Liver (tissue), 9 donors: ENCODE data around the gene LMTK3. TPM values are rescaled to one million over a fixed set of nuclear protein-coding genes. Genes with fewer than 3 reads are reported as not detected.
A peak's percentile ranks its signal among the peaks of the same experiment; 100 is the strongest.

Experiments used
- DNase-seq: peaks from one replicate; pipeline ENCODE4 v3.0.0-alpha.2; 2017; ENCODE audit warnings: low spot score
- H3K27ac ChIP-seq, 2 donors: one replicate each; pipeline ENCODE4 v1.7.0; 2013; ENCODE audit warnings: inconsistent platforms in 2 of 2, low read length in 2 of 2, control low read depth in 1 of 2, low read depth in 1 of 2, mild to moderate bottlenecking in 1 of 2
- H3K27me3 ChIP-seq, 4 donors: one replicate each; pipeline versions ENCODE4 v1.6.1 to v1.7.0; 2013; ENCODE audit warnings: low read length in 3 of 4, inconsistent platforms in 1 of 4, mild to moderate bottlenecking in 1 of 4, moderate library complexity in 1 of 4; ENCODE audit not compliant: control insufficient read depth in 4 of 4, insufficient read depth in 4 of 4
- H3K36me3 ChIP-seq, 4 donors: one replicate each; pipeline versions ENCODE4 v1.6.1 to v1.7.0; 2013; ENCODE audit warnings: low read length in 3 of 4, mild to moderate bottlenecking in 3 of 4, low read depth in 1 of 4, moderate library complexity in 1 of 4; ENCODE audit not compliant: control insufficient read depth in 4 of 4, insufficient read depth in 3 of 4
- H3K4me1 ChIP-seq, 4 donors: one replicate each; pipeline versions ENCODE4 v1.6.1 to v1.7.0; 2013; ENCODE audit warnings: low read length in 3 of 4, mild to moderate bottlenecking in 3 of 4, moderate library complexity in 1 of 4; ENCODE audit not compliant: control insufficient read depth in 4 of 4, insufficient read depth in 4 of 4
- H3K4me3 ChIP-seq, 3 donors: one replicate each; pipeline versions ENCODE4 v1.6.1 to v1.7.0; 2013; ENCODE audit warnings: low read length in 3 of 3, control low read depth in 1 of 3, low read depth in 1 of 3, mild to moderate bottlenecking in 1 of 3
- H3K9ac ChIP-seq, 2 donors: one replicate each; pipeline ENCODE4 v1.7.0; 2013; ENCODE audit warnings: low read length in 2 of 2, mild to moderate bottlenecking in 2 of 2, moderate library complexity in 2 of 2, control low read depth in 1 of 2, low read depth in 1 of 2
- H3K9me3 ChIP-seq, 4 donors: one replicate each; pipeline versions ENCODE4 v1.6.1 to v1.7.0; 2013; ENCODE audit warnings: low read length in 3 of 4; ENCODE audit not compliant: control insufficient read depth in 4 of 4
- ATF3 ChIP-seq: IDR thresholded peaks from 2 replicates; pipeline ENCODE4 v1.6.1; 2016; ENCODE audit warnings: antibody characterized with exemption
- CTCF ChIP-seq: fragments of 150-350 bp; IDR thresholded peaks from 2 replicates; pipeline ENCODE4 v1.5.1; 2017; ENCODE audit warnings: improper control_type of control experiment, low read depth, low read length; ENCODE audit not compliant: missing input control
- FOXA1 ChIP-seq: IDR thresholded peaks from 2 replicates; pipeline ENCODE4 v1.6.1; 2016; ENCODE audit warnings: antibody characterized with exemption
- GABPA ChIP-seq, 2 donors: IDR thresholded peaks in 1 of 2; conservative IDR thresholded peaks in 1 of 2; 2 replicates each; pipeline ENCODE4 v1.6.1; 2016; ENCODE audit warnings: antibody characterized with exemption in 2 of 2, mild to moderate bottlenecking in 1 of 2, moderate library complexity in 1 of 2
- HNF4A ChIP-seq, 2 donors: conservative IDR thresholded peaks; 2 replicates each; pipeline ENCODE4 v1.6.1; 2016; ENCODE audit warnings: antibody characterized with exemption in 2 of 2, mild to moderate bottlenecking in 2 of 2
- JUND ChIP-seq, 2 donors: IDR thresholded peaks; 2 replicates each; pipeline ENCODE4 v1.6.1; 2016; ENCODE audit warnings: antibody characterized with exemption in 2 of 2
- MAX ChIP-seq: IDR thresholded peaks from 2 replicates; pipeline ENCODE4 v1.6.1; 2016; ENCODE audit warnings: antibody characterized with exemption
- NR2F2 ChIP-seq: IDR thresholded peaks from 2 replicates; pipeline ENCODE4 v1.6.1; 2016; ENCODE audit warnings: antibody characterized with exemption
- RAD21 ChIP-seq, 2 donors: IDR thresholded peaks; 2 replicates each; pipeline ENCODE4 v1.6.1; 2016; ENCODE audit warnings: antibody characterized with exemption in 2 of 2, mild to moderate bottlenecking in 2 of 2
- REST ChIP-seq: IDR thresholded peaks from 2 replicates; pipeline ENCODE4 v1.6.1; 2016; ENCODE audit warnings: antibody characterized with exemption, mild to moderate bottlenecking
- RXRA ChIP-seq, 2 donors: IDR thresholded peaks; 2 replicates each; pipeline ENCODE4 v1.6.1; 2017 to 2018; ENCODE audit warnings: antibody characterized with exemption in 2 of 2, mild to moderate bottlenecking in 1 of 2
- SP1 ChIP-seq: IDR thresholded peaks from 2 replicates; pipeline ENCODE4 v1.6.1; 2018; ENCODE audit warnings: antibody characterized with exemption, mild to moderate bottlenecking
- YY1 ChIP-seq: IDR thresholded peaks from 2 replicates; pipeline ENCODE4 v1.6.1; 2016; ENCODE audit warnings: antibody characterized with exemption, mild to moderate bottlenecking
- ZBTB33 ChIP-seq: IDR thresholded peaks from 2 replicates; pipeline ENCODE4 v1.6.1; 2016; ENCODE audit warnings: antibody characterized with exemption
- WGBS: extraction: QIAGEN DNeasy Blood & Tissue Kit; methylation state at CpG from one replicate; pipeline ENCODE4 v1.1.7; 2013; 5-methylcytosine and 5-hydroxymethylcytosine counted together
- polyA plus RNA-seq, 2 donors: library from polyadenylated mRNA; stranded (reverse) in 1 of 2; unstranded in 1 of 2; fragments of 200-250 nt in 1 of 2; fragments of >200 nt in 1 of 2; fragmentation: Nextera tagmentation in 1 of 2; extraction: Ambion mirVana in 1 of 2; gene quantifications; one replicate each; pipeline versions ENCODE4 v1.2.1 to v1.2.3, GENCODE V29; 2013 to 2015
- total RNA-seq, 2 donors: library from RNA; depleted of rRNA; stranded (reverse); fragments of >200 nt; gene quantifications; one replicate each; pipeline ENCODE4 v1.2.3, GENCODE V29; 2014
- donor health status: healthy.
- donor health status: healthy.
- donor health status: healthy.
- donor health status: healthy.
- donor health status: healthy.

LMTK3 gene
- total and polyA plus RNA-seq, 4 donors: 0.08 TPM; not detected in 2

GRCh38 chr19:48558018-48558684 is 46.5 kb upstream of the LMTK3 start:
- Histone ChIP-seq H3K4me3 (no peak overlapping the region), H3K36me3 (no peaks in the 10 kb centered on the region), H3K27me3 (peaks cover 0 to 2% (median 0%) of the 10 kb centered on the region in 4 donors), H3K27ac (no peak overlapping the region), H3K9ac (no peak overlapping the region), H3K4me1 (no peaks in the 10 kb centered on the region), H3K9me3 (no peaks in the 10 kb centered on the region)
- WGBS: 18% methylated on average over 27 of the region's 27 CpGs
- no peak for DNase-seq
- no peak for TF ChIP-seq ZBTB33
- TF ChIP-seq SP1: peak; percentile 13
- peak; percentile 7 to 56 for TF ChIP-seq HNF4A (conservative IDR thresholded peaks at IDR 0.05)

- TF ChIP-seq RXRA (IDR thresholded peaks at IDR 0.05) (no peak), JUND (IDR thresholded peaks at IDR 0.05) (no peak), SP1 (no peak), ATF3 (no peak), GABPA (IDR thresholded peaks at IDR 0.05 in 1 of 2, conservative IDR thresholded peaks at IDR 0.05 in 1 of 2) (no peak), YY1 (no peak), NR2F2 (no peak), MAX (no peak), REST (no peak), FOXA1 (no peak), CTCF (no peak), ZBTB33 (no peak), RAD21 (IDR thresholded peaks at IDR 0.05) (no peak)
- no peaks in the 10 kb centered on the region for H3K9me3 ChIP-seq
- H3K36me3 ChIP-seq: no peaks in the 10 kb centered on the region
- H3K4me1 ChIP-seq: no peaks in the 10 kb centered on the region
- no peak overlapping the region for H3K9ac ChIP-seq
- DNase-seq: no peak
- no peak overlapping the region for H3K4me3 ChIP-seq
- WGBS: 89% methylated on average over 5 of the region's 5 CpGs
- no peak overlapping the region for H3K27ac ChIP-seq
- peaks cover 0 to 6% (median 0%) of the 10 kb centered on the region in 4 donors for H3K27me3 ChIP-seq
Observed at GRCh38 chr19:48556825-48557224, 45.2 kb upstream of the LMTK3 start.
